Smooth muscle cell (in vitro differentiated cells): ENCODE data around the gene KCNQ5. TPM values are rescaled to one million over a fixed set of nuclear protein-coding genes. Genes with fewer than 3 reads are reported as not detected.

Experiments
- DNase-seq: peaks from one replicate; lab custom pipeline; 2025; ENCODE audit not compliant: unreplicated experiment; lab: John Stamatoyannopoulos, UW
- H2AFZ ChIP-seq: fragments of 200-600 bp; sonication (generic); 2 replicates; pipeline ENCODE4 v1.6.0; 2016; ENCODE audit warnings: antibody characterized with exemption, low read depth, mild to moderate bottlenecking
- H3F3A ChIP-seq: fragments of 200-600 bp; sonication (generic); 2 replicates; pipeline ENCODE4 v1.6.0; 2017; ENCODE audit warnings: antibody characterized with exemption, low read depth
- H3K27ac ChIP-seq: fragments of 200-600 bp; sonication (generic); 2 replicates; pipeline ENCODE4 v1.5.1; 2016; ENCODE audit warnings: low read depth, mild to moderate bottlenecking
- H3K27me3 ChIP-seq: fragments of 200-600 bp; sonication (generic); 2 replicates; pipeline ENCODE4 v1.6.1; 2016; ENCODE audit warnings: low read depth, mild to moderate bottlenecking
- H3K36me3 ChIP-seq: fragments of 200-600 bp; sonication (generic); 2 replicates; pipeline ENCODE4 v1.5.1; 2016; ENCODE audit warnings: low read depth
- H3K4me1 ChIP-seq: fragments of 200-600 bp; sonication (generic); 2 replicates; pipeline ENCODE4 v1.5.1; 2016; ENCODE audit warnings: low read depth
- H3K4me2 ChIP-seq: fragments of 200-600 bp; sonication (generic); 2 replicates; pipeline ENCODE4 v1.6.0; 2016; ENCODE audit warnings: mild to moderate bottlenecking
- H3K4me3 ChIP-seq: fragments of 200-600 bp; sonication (generic); 2 replicates; pipeline ENCODE4 v1.5.1; 2016; ENCODE audit warnings: mild to moderate bottlenecking
- H3K79me2 ChIP-seq: fragments of 200-600 bp; sonication (generic); 2 replicates; pipeline ENCODE4 v1.6.0; 2016; ENCODE audit warnings: low read depth, mild to moderate bottlenecking
- H3K9ac ChIP-seq: fragments of 200-600 bp; sonication (generic); 2 replicates; pipeline ENCODE4 v1.6.0; 2016; ENCODE audit warnings: low read depth
- H3K9me3 ChIP-seq: fragments of 200-600 bp; sonication (generic); replicated peaks from 2 replicates; pipeline ENCODE4 v1.5.1; 2016; ENCODE audit warnings: low read depth
- H4K20me1 ChIP-seq: fragments of 200-600 bp; sonication (generic); 2 replicates; pipeline ENCODE4 v1.6.0; 2016; ENCODE audit warnings: low read depth
- CTCF ChIP-seq: fragments of 200-600 bp; sonication (generic); IDR thresholded peaks from 2 replicates; pipeline ENCODE4 v1.5.1; 2017; ENCODE audit warnings: borderline replicate concordance, mild to moderate bottlenecking, antibody characterized with exemption; ENCODE audit not compliant: insufficient read depth, poor library complexity, severe bottlenecking
- WGBS: methylation state at CpG from one replicate; pipeline ENCODE4 v1.1.7; 2016; ENCODE audit warnings: low lambda C conversion rate; 5-methylcytosine and 5-hydroxymethylcytosine counted together
- polyA plus RNA-seq: library from polyadenylated mRNA; unstranded; fragments of >200 nt; fragmentation: Nextera tagmentation; extraction: Ambion mirVana; gene quantifications from 2 replicates; pipeline ENCODE4 v1.2.1, GENCODE V29; 2016
- total RNA-seq: library from RNA; depleted of rRNA; stranded (reverse); fragments of >200 nt; gene quantifications from 2 replicates; pipeline ENCODE4 v1.2.3, GENCODE V29; 2014

The KCNQ5 gene
- total and polyA plus RNA-seq, 2 experiments from 2014 or later = 1.2 to 2.0 TPM

GRCh38 chr6:72733045-72733444, 111.2 kb downstream of the KCNQ5 start:
- 88% methylated on average over 2 of the region's 2 CpGs for WGBS
- H3K4me3 ChIP-seq = no peak overlapping the region
- H3K27ac ChIP-seq = no peak overlapping the region
- no peaks in the 10 kb centered on the region for H3K4me1 ChIP-seq
- no peaks in the 10 kb centered on the region for H3K9me3 ChIP-seq
- no peaks in the 10 kb centered on the region for H3K79me2 ChIP-seq
- no peaks in the 10 kb centered on the region for H3F3A ChIP-seq
- H3K36me3 ChIP-seq = no peaks in the 10 kb centered on the region
- no peaks in the 10 kb centered on the region for H4K20me1 ChIP-seq
- H3K27me3 ChIP-seq = no peaks in the 10 kb centered on the region
- H3K9ac ChIP-seq = no peak overlapping the region
- no peak for TF ChIP-seq CTCF
- H2AFZ ChIP-seq = no peak overlapping the region
- H3K4me2 ChIP-seq = no peak overlapping the region
- DNase-seq = no peak

- no peaks in the 10 kb centered on the region for H3K9me3 ChIP-seq
- no peaks in the 10 kb centered on the region for H3K36me3 ChIP-seq
- no peak overlapping the region for H3K4me3 ChIP-seq
- no peak overlapping the region for H3K4me2 ChIP-seq
- DNase-seq = no peak
- H3K9ac ChIP-seq = no peak overlapping the region
- H4K20me1 ChIP-seq = no peaks in the 10 kb centered on the region
- no peaks in the 10 kb centered on the region for H3K27me3 ChIP-seq
- no peaks in the 10 kb centered on the region for H3F3A ChIP-seq
- no peak for TF ChIP-seq CTCF
- H3K27ac ChIP-seq = no peak overlapping the region
- no peak overlapping the region for H2AFZ ChIP-seq
- H3K79me2 ChIP-seq = no peaks in the 10 kb centered on the region
- no peaks in the 10 kb centered on the region for H3K4me1 ChIP-seq
- 87% methylated on average over 4 of the region's 4 CpGs for WGBS
Observed at GRCh38 chr6:72738091-72738490, 116.2 kb downstream of the KCNQ5 start.

- Histone ChIP-seq H3K27ac (no peak overlapping the region), H3K4me3 (no peak overlapping the region), H3K9ac (no peak overlapping the region), H3K4me1 (no peaks in the 10 kb centered on the region), H3K9me3 (no peaks in the 10 kb centered on the region), H4K20me1 (no peaks in the 10 kb centered on the region), H3K79me2 (no peaks in the 10 kb centered on the region), H3K36me3 (no peaks in the 10 kb centered on the region), H2AFZ (peak overlapping the region; percentile 28), H3F3A (no peaks in the 10 kb centered on the region), H3K27me3 (no peaks in the 10 kb centered on the region), H3K4me2 (no peak overlapping the region)
- no peak for TF ChIP-seq CTCF
- DNase-seq = no peak
- 62% methylated on average over 3 of the region's 3 CpGs for whole genome bisulfite sequencing
Observed at GRCh38 chr6:72739368-72739779, 117.5 kb downstream of the KCNQ5 start.

GRCh38 chr6:72740135-72740534, 118.3 kb downstream of the KCNQ5 start:
- TF ChIP-seq CTCF = no peak
- no peaks in the 10 kb centered on the region for H3K79me2 ChIP-seq
- 64% methylated on average over 2 of the region's 2 CpGs for WGBS

More at GRCh38 chr6:72740135-72740534, 118.3 kb downstream of the KCNQ5 start:
- Histone ChIP-seq H3K4me1 (no peaks in the 10 kb centered on the region), H3K36me3 (no peaks in the 10 kb centered on the region), H3F3A (no peaks in the 10 kb centered on the region), H2AFZ (no peak overlapping the region), H3K9ac (no peak overlapping the region), H3K27me3 (no peaks in the 10 kb centered on the region), H3K4me3 (no peak overlapping the region), H3K9me3 (no peaks in the 10 kb centered on the region), H4K20me1 (no peaks in the 10 kb centered on the region), H3K27ac (no peak overlapping the region), H3K4me2 (no peak overlapping the region)
- no peak for DNase-seq
